GM19025 (cell line): Measurements from ENCODE around the gene GATA6.

Source experiments
- ATAC-seq: cut with Tn5 transposase; IDR thresholded peaks from one replicate; pipeline ENCODE4 v1.9.1; 2021; ENCODE audit warnings: mild to moderate bottlenecking, low read depth, moderate library complexity; ENCODE audit not compliant: unreplicated experiment

GATA6 gene

GRCh38 chr18:22165603-22166068 lies 3.8 kb upstream of the GATA6 start:
- ATAC-seq, result no peak

- ATAC-seq, result no peak
These were observed 3.1 kb upstream of the GATA6 start for GRCh38 chr18:22166069-22166950.

GRCh38 chr18:22167091-22167470 lies 2.3 kb upstream of the GATA6 start:
- no peak for ATAC-seq

GRCh38 chr18:22167471-22168241 lies 1.7 kb upstream of the GATA6 start:
- ATAC-seq, result no peak

GRCh38 chr18:22168360-22168921 lies 948 bp upstream of the GATA6 start:
- ATAC-seq, result no peak

- no peak for ATAC-seq
These were observed 566 bp downstream of the GATA6 start for GRCh38 chr18:22169889-22170420.

- no peak for ATAC-seq
These were observed 1.2 kb downstream of the GATA6 start for GRCh38 chr18:22170421-22171257.

GRCh38 chr18:22171258-22172119 lies 2.1 kb downstream of the GATA6 start:
- no peak for ATAC-seq

GRCh38 chr18:22172120-22172582 lies 2.8 kb downstream of the GATA6 start:
- ATAC-seq, result no peak

- ATAC-seq, result no peak
These were observed 3.2 kb downstream of the GATA6 start for GRCh38 chr18:22172594-22173049.

- no peak for ATAC-seq
These were observed 4.0 kb downstream of the GATA6 start for GRCh38 chr18:22173221-22173927.

- ATAC-seq, result no peak
These were observed 4.5 kb downstream of the GATA6 start for GRCh38 chr18:22173928-22174301.

- no peak for ATAC-seq
These were observed 5.2 kb downstream of the GATA6 start for GRCh38 chr18:22174341-22175145.

- no peak for ATAC-seq
These were observed 6.0 kb downstream of the GATA6 start for GRCh38 chr18:22175346-22175745.

- ATAC-seq, result no peak
These were observed 7.3 kb downstream of the GATA6 start for GRCh38 chr18:22176420-22177326.

GRCh38 chr18:22177327-22177871 lies 8.0 kb downstream of the GATA6 start:
- no peak for ATAC-seq
